ENCODE data around the gene TPRG1L.

The TPRG1L gene

GRCh38 chr1:3671371-3672180 is 46.8 kb downstream of the TPRG1L start:
- DNase-seq (ENCODE audit: low spot score): no peak
- Histone ChIP-seq H3K4me3 (no peak overlapping the region), H3K27ac (no peak overlapping the region)
- no peak for TF ChIP-seq CTCF (IDR thresholded peaks at IDR 0.05)

GRCh38 chr1:3672231-3672970 is 47.6 kb downstream of the TPRG1L start:
- H3K27ac ChIP-seq: no peak overlapping the region
- no peak for TF ChIP-seq CTCF (IDR thresholded peaks at IDR 0.05)
- H3K4me3 ChIP-seq: no peak overlapping the region
- no peak for DNase-seq (ENCODE audit: low spot score)

GRCh38 chr1:3672971-3673361 is 48.2 kb downstream of the TPRG1L start:
- no peak for DNase-seq (ENCODE audit: low spot score)
- H3K4me3 ChIP-seq: no peak overlapping the region
- TF ChIP-seq CTCF (IDR thresholded peaks at IDR 0.05): no peak
- H3K27ac ChIP-seq: no peak overlapping the region

- H3K4me3 ChIP-seq: no peak overlapping the region
- TF ChIP-seq CTCF (IDR thresholded peaks at IDR 0.05): no peak
- no peak overlapping the region for H3K27ac ChIP-seq
- no peak for DNase-seq (ENCODE audit: low spot score)
Measured at GRCh38 chr1:3673381-3674099, 48.7 kb downstream of the TPRG1L start.

- Histone ChIP-seq H3K27ac (no peak overlapping the region), H3K4me3 (no peak overlapping the region)
- no peak for DNase-seq (ENCODE audit: low spot score)
- TF ChIP-seq CTCF (IDR thresholded peaks at IDR 0.05): no peak
Measured at GRCh38 chr1:3674100-3675094, 49.6 kb downstream of the TPRG1L start.

- no peak for DNase-seq (ENCODE audit: low spot score)
- Histone ChIP-seq H3K27ac (no peak overlapping the region), H3K4me3 (no peak overlapping the region)
- TF ChIP-seq CTCF (IDR thresholded peaks at IDR 0.05): no peak
Measured at GRCh38 chr1:3675436-3675835, 50.6 kb downstream of the TPRG1L start.

Measured in coronary artery (tissue), 2 donors.